Liver (tissue), 9 donors: Measurements from ENCODE around the gene DIP2C. TPM values are rescaled to one million over a fixed set of nuclear protein-coding genes. Genes with fewer than 3 reads are reported as not detected.
"Not testable (repeated sequence)": the region's sequence is repeated elsewhere in the genome, so short reads cannot be mapped to it uniquely, and the experiment has no call there.

Experiments used
- DNase-seq: peaks from one replicate; pipeline ENCODE4 v3.0.0-alpha.2; 2017; ENCODE audit warnings: low spot score
- H3K27ac ChIP-seq, 2 donors: one replicate each; pipeline ENCODE4 v1.7.0; 2013; ENCODE audit warnings: inconsistent platforms in 2 of 2, low read length in 2 of 2, control low read depth in 1 of 2, low read depth in 1 of 2, mild to moderate bottlenecking in 1 of 2
- H3K27me3 ChIP-seq, 4 donors: one replicate each; pipeline versions ENCODE4 v1.6.1 to v1.7.0; 2013; ENCODE audit warnings: low read length in 3 of 4, inconsistent platforms in 1 of 4, mild to moderate bottlenecking in 1 of 4, moderate library complexity in 1 of 4; ENCODE audit not compliant: control insufficient read depth in 4 of 4, insufficient read depth in 4 of 4
- H3K36me3 ChIP-seq, 4 donors: one replicate each; pipeline versions ENCODE4 v1.6.1 to v1.7.0; 2013; ENCODE audit warnings: low read length in 3 of 4, mild to moderate bottlenecking in 3 of 4, low read depth in 1 of 4, moderate library complexity in 1 of 4; ENCODE audit not compliant: control insufficient read depth in 4 of 4, insufficient read depth in 3 of 4
- H3K4me1 ChIP-seq, 4 donors: one replicate each; pipeline versions ENCODE4 v1.6.1 to v1.7.0; 2013; ENCODE audit warnings: low read length in 3 of 4, mild to moderate bottlenecking in 3 of 4, moderate library complexity in 1 of 4; ENCODE audit not compliant: control insufficient read depth in 4 of 4, insufficient read depth in 4 of 4
- H3K4me3 ChIP-seq, 3 donors: one replicate each; pipeline versions ENCODE4 v1.6.1 to v1.7.0; 2013; ENCODE audit warnings: low read length in 3 of 3, control low read depth in 1 of 3, low read depth in 1 of 3, mild to moderate bottlenecking in 1 of 3
- H3K9ac ChIP-seq, 2 donors: one replicate each; pipeline ENCODE4 v1.7.0; 2013; ENCODE audit warnings: low read length in 2 of 2, mild to moderate bottlenecking in 2 of 2, moderate library complexity in 2 of 2, control low read depth in 1 of 2, low read depth in 1 of 2
- H3K9me3 ChIP-seq, 4 donors: one replicate each; pipeline versions ENCODE4 v1.6.1 to v1.7.0; 2013; ENCODE audit warnings: low read length in 3 of 4; ENCODE audit not compliant: control insufficient read depth in 4 of 4
- ATF3 ChIP-seq: IDR thresholded peaks from 2 replicates; pipeline ENCODE4 v1.6.1; 2016; ENCODE audit warnings: antibody characterized with exemption
- CTCF ChIP-seq: fragments of 150-350 bp; IDR thresholded peaks from 2 replicates; pipeline ENCODE4 v1.5.1; 2017; ENCODE audit warnings: improper control_type of control experiment, low read depth, low read length; ENCODE audit not compliant: missing input control
- EGR1 ChIP-seq, 2 donors: IDR thresholded peaks; 2 replicates each; pipeline ENCODE4 v1.6.1; 2016 to 2018; ENCODE audit warnings: antibody characterized with exemption in 2 of 2, low read depth in 2 of 2
- FOXA1 ChIP-seq: IDR thresholded peaks from 2 replicates; pipeline ENCODE4 v1.6.1; 2016; ENCODE audit warnings: antibody characterized with exemption
- FOXA2 ChIP-seq: IDR thresholded peaks from 2 replicates; pipeline ENCODE4 v1.6.1; 2016; ENCODE audit warnings: antibody characterized with exemption
- GABPA ChIP-seq, 2 donors: IDR thresholded peaks in 1 of 2; conservative IDR thresholded peaks in 1 of 2; 2 replicates each; pipeline ENCODE4 v1.6.1; 2016; ENCODE audit warnings: antibody characterized with exemption in 2 of 2, mild to moderate bottlenecking in 1 of 2, moderate library complexity in 1 of 2
- HNF4A ChIP-seq, 2 donors: conservative IDR thresholded peaks; 2 replicates each; pipeline ENCODE4 v1.6.1; 2016; ENCODE audit warnings: antibody characterized with exemption in 2 of 2, mild to moderate bottlenecking in 2 of 2
- JUND ChIP-seq, 2 donors: IDR thresholded peaks; 2 replicates each; pipeline ENCODE4 v1.6.1; 2016; ENCODE audit warnings: antibody characterized with exemption in 2 of 2
- MAX ChIP-seq: IDR thresholded peaks from 2 replicates; pipeline ENCODE4 v1.6.1; 2016; ENCODE audit warnings: antibody characterized with exemption
- NR2F2 ChIP-seq: IDR thresholded peaks from 2 replicates; pipeline ENCODE4 v1.6.1; 2016; ENCODE audit warnings: antibody characterized with exemption
- RAD21 ChIP-seq, 2 donors: IDR thresholded peaks; 2 replicates each; pipeline ENCODE4 v1.6.1; 2016; ENCODE audit warnings: antibody characterized with exemption in 2 of 2, mild to moderate bottlenecking in 2 of 2
- REST ChIP-seq: IDR thresholded peaks from 2 replicates; pipeline ENCODE4 v1.6.1; 2016; ENCODE audit warnings: antibody characterized with exemption, mild to moderate bottlenecking
- RXRA ChIP-seq, 2 donors: IDR thresholded peaks; 2 replicates each; pipeline ENCODE4 v1.6.1; 2017 to 2018; ENCODE audit warnings: antibody characterized with exemption in 2 of 2, mild to moderate bottlenecking in 1 of 2
- SP1 ChIP-seq: IDR thresholded peaks from 2 replicates; pipeline ENCODE4 v1.6.1; 2018; ENCODE audit warnings: antibody characterized with exemption, mild to moderate bottlenecking
- TAF1 ChIP-seq: conservative IDR thresholded peaks from 2 replicates; pipeline ENCODE4 v1.6.1; 2016; ENCODE audit warnings: antibody characterized with exemption, mild to moderate bottlenecking
- YY1 ChIP-seq: IDR thresholded peaks from 2 replicates; pipeline ENCODE4 v1.6.1; 2016; ENCODE audit warnings: antibody characterized with exemption, mild to moderate bottlenecking
- WGBS: extraction: QIAGEN DNeasy Blood & Tissue Kit; methylation state at CpG from one replicate; pipeline ENCODE4 v1.1.7; 2013; 5-methylcytosine and 5-hydroxymethylcytosine counted together
- polyA plus RNA-seq, 2 donors: library from polyadenylated mRNA; stranded (reverse) in 1 of 2; unstranded in 1 of 2; fragments of 200-250 nt in 1 of 2; fragments of >200 nt in 1 of 2; fragmentation: Nextera tagmentation in 1 of 2; extraction: Ambion mirVana in 1 of 2; gene quantifications; one replicate each; pipeline versions ENCODE4 v1.2.1 to v1.2.3, GENCODE V29; 2013 to 2015
- total RNA-seq, 2 donors: library from RNA; depleted of rRNA; stranded (reverse); fragments of >200 nt; gene quantifications; one replicate each; pipeline ENCODE4 v1.2.3, GENCODE V29; 2014
- TF ChIP-seq, protein P1 (sequence below): IDR thresholded peaks from 2 replicates; pipeline ENCODE4 v1.6.1; 2016; ENCODE audit warnings: antibody characterized with exemption
- donor health status: healthy.
- donor health status: healthy.
- donor health status: healthy.
- donor health status: healthy.
- donor health status: healthy.

The DIP2C gene
- total and polyA plus RNA-seq, 4 donors = 4.2 to 12.2 (median 5.7) TPM

DNA sequence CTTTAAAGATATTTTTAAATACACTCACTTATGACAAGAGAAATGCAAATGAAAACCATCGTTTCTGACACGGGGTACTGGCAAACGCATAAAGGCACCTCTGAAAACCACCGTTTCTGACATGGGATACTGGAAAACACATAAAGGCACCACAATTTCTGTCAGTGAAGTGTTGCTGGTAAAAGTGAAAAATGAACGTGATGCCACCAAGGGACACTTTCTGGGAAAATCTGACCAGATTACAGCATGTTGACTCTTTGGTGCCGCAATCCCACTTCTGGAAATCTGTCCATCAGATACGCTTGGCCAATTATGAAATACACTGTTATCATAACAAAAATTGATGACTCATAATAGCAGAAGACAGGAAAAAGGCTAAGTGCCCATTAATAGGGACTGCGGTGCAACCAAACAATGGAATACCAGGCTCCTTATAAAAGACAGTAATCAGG is 422.5 kb downstream of the DIP2C start:
- Histone ChIP-seq H3K4me3 (no peak overlapping the region), H3K9ac (no peak overlapping the region), H3K4me1 (no peaks in the 10 kb centered on the region), H3K27me3 (no peaks in the 10 kb centered on the region), H3K9me3 (no peaks in the 10 kb centered on the region), H3K36me3 (no peaks in the 10 kb centered on the region), H3K27ac (no peak overlapping the region)
- no peak for DNase-seq
- 78% methylated on average over 8 of the region's 8 CpGs for WGBS
- TF ChIP-seq TAF1 (no peak), NR2F2 (no peak), ATF3 (no peak), CTCF (no peak), FOXA1 (no peak), RXRA (IDR thresholded peaks at IDR 0.05) (no peak), FOXA2 (no peak), YY1 (no peak), HNF4A (conservative IDR thresholded peaks at IDR 0.05) (no peak), EGR1 (IDR thresholded peaks at IDR 0.05; ENCODE audit: low read depth in 2 of 2) (no peak), MAX (no peak), JUND (IDR thresholded peaks at IDR 0.05) (no peak), GABPA (IDR thresholded peaks at IDR 0.05 in 1 of 2, conservative IDR thresholded peaks at IDR 0.05 in 1 of 2) (no peak), REST (no peak), SP1 (no peak), RAD21 (IDR thresholded peaks at IDR 0.05) (no peak)
- TF ChIP-seq, protein P1, sequence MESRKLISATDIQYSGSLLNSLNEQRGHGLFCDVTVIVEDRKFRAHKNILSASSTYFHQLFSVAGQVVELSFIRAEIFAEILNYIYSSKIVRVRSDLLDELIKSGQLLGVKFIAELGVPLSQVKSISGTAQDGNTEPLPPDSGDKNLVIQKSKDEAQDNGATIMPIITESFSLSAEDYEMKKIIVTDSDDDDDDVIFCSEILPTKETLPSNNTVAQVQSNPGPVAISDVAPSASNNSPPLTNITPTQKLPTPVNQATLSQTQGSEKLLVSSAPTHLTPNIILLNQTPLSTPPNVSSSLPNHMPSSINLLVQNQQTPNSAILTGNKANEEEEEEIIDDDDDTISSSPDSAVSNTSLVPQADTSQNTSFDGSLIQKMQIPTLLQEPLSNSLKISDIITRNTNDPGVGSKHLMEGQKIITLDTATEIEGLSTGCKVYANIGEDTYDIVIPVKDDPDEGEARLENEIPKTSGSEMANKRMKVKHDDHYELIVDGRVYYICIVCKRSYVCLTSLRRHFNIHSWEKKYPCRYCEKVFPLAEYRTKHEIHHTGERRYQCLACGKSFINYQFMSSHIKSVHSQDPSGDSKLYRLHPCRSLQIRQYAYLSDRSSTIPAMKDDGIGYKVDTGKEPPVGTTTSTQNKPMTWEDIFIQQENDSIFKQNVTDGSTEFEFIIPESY = no peak

GRCh38 chr10:265816-266588 is 423.5 kb downstream of the DIP2C start:
- H3K4me3 ChIP-seq, DNase-seq, H3K9me3 ChIP-seq, H3K36me3 ChIP-seq, H3K27ac ChIP-seq, H3K9ac ChIP-seq, H3K27me3 ChIP-seq, H3K4me1 ChIP-seq: not testable (repeated sequence)
- 91% methylated on average over 4 of the region's 5 CpGs for WGBS

GRCh38 chr10:265074-265440 is 424.4 kb downstream of the DIP2C start:
- 96% methylated on average over 6 of the region's 6 CpGs for whole genome bisulfite sequencing
- H3K27ac ChIP-seq, H3K9ac ChIP-seq, H3K9me3 ChIP-seq, H3K4me1 ChIP-seq, DNase-seq, H3K36me3 ChIP-seq, H3K4me3 ChIP-seq, H3K27me3 ChIP-seq: not testable (repeated sequence)
